Thyroid gland (tissue), 4 donors: ENCODE results near the gene TK2.

ENCODE experiments used
- CTCF ChIP-seq, 6 experiments: fragments of 200-600 bp in 3 of 6; fragments of 450-650 bp in 3 of 6; sonication (generic) in 3 of 6; IDR thresholded peaks; one replicate each; pipeline ENCODE4 v1.5.1; 2016 to 2019; ENCODE audit warnings: antibody characterized with exemption in 6 of 6, mild to moderate bottlenecking in 2 of 6, inconsistent platforms in 1 of 6, moderate library complexity in 1 of 6
- POLR2A ChIP-seq, 2 donors: fragments of 450-650 bp; IDR thresholded peaks; one replicate each; pipeline ENCODE4 v1.6.1; 2017; ENCODE audit warnings: antibody characterized with exemption in 2 of 2, mild to moderate bottlenecking in 2 of 2, moderate library complexity in 1 of 2

GRCh38 chr16:66521252-66521713 is 28.6 kb downstream of the TK2 start:
- TF ChIP-seq CTCF (IDR thresholded peaks at IDR 0.05) (no peak), POLR2A (IDR thresholded peaks at IDR 0.05) (no peak)
